IMR-90 (cell line): ENCODE measurements around the gene FBP1. TPM values are rescaled to one million over a fixed set of nuclear protein-coding genes. Genes with fewer than 3 reads are reported as not detected.

ENCODE experiments used
- ATAC-seq: fragments of 200-7000 bp; cut with Tn5 transposase; 2 replicates; pipeline ENCODE4 v1.9.1; 2020; ENCODE audit warnings: low read depth, mild to moderate bottlenecking, moderate library complexity
- BruUV-seq: library from RNA; stranded (reverse); fragments of 400-500 nt; replicated peaks from 2 replicates; lab custom pipeline; 2021; lab: Mats Ljungman, UMichigan
- CTCF ChIA-PET: fragments of 300-600 bp; formaldehyde crosslinking; extraction: SDS; loops from one replicate; lab custom pipeline; 2021; ENCODE audit warnings: antibody characterized with exemption; lab: Yijun Ruan, JAX
- POLR2A ChIA-PET: fragments of 300-600 bp; sonication (Branson Sonifier 250); formaldehyde crosslinking; loops from one replicate; lab custom pipeline; 2022; ENCODE audit warnings: antibody characterized with exemption; ENCODE audit not compliant: unreplicated experiment; lab: Charles Lee
- DNase-seq: peaks from one replicate; pipeline ENCODE4 v3.0.0; 2013
- H2AFZ ChIP-seq: replicated peaks from 2 replicates; pipeline ENCODE3; 2013; ENCODE audit warnings: low read length, mild to moderate bottlenecking; ENCODE audit not compliant: poor library complexity
- H2AK5ac ChIP-seq: 2 replicates; pipeline ENCODE4 v1.6.1; 2013; ENCODE audit warnings: low read depth, low read length, inconsistent platforms
- H2AK9ac ChIP-seq: replicated peaks from 2 replicates; pipeline ENCODE3; 2013; ENCODE audit warnings: mild to moderate bottlenecking, low read depth, low read length, moderate library complexity; ENCODE audit not compliant: poor library complexity
- H2BK120ac ChIP-seq: 2 replicates; pipeline ENCODE4 v1.6.1; 2013; ENCODE audit warnings: low read depth, low read length, inconsistent platforms
- H2BK15ac ChIP-seq: 3 replicates; pipeline ENCODE4 v1.6.1; 2013; ENCODE audit warnings: low read depth, low read length, inconsistent platforms
- H2BK20ac ChIP-seq: 2 replicates; pipeline ENCODE4 v1.6.1; 2013; ENCODE audit warnings: low read depth, mild to moderate bottlenecking, inconsistent platforms, low read length, moderate library complexity
- H2BK5ac ChIP-seq: 2 replicates; pipeline ENCODE4 v1.6.1; 2013; ENCODE audit warnings: mild to moderate bottlenecking, low read depth, low read length, inconsistent platforms; ENCODE audit not compliant: poor library complexity, severe bottlenecking
- H3K14ac ChIP-seq: replicated peaks from 2 replicates; pipeline ENCODE4 v1.6.1; 2013; ENCODE audit warnings: low read depth, low read length, inconsistent platforms
- H3K18ac ChIP-seq: 2 replicates; pipeline ENCODE4 v1.6.1; 2013; ENCODE audit warnings: low read depth, low read length, control low read depth
- H3K23ac ChIP-seq: 2 replicates; pipeline ENCODE4 v1.6.1; 2013; ENCODE audit warnings: low read depth, low read length, inconsistent platforms
- H3K27ac ChIP-seq: 2 replicates; pipeline ENCODE4 v1.5.1; 2013; ENCODE audit warnings: mild to moderate bottlenecking, control low read depth, low read length; ENCODE audit not compliant: insufficient read depth
- H3K27me3 ChIP-seq: 2 replicates; pipeline ENCODE4 v1.6.1; 2013; ENCODE audit warnings: low read length; ENCODE audit not compliant: control insufficient read depth, insufficient read depth
- H3K36me3 ChIP-seq: 2 replicates; pipeline ENCODE4 v1.6.1; 2013; ENCODE audit warnings: low read length, mixed read lengths; ENCODE audit not compliant: control insufficient read depth, insufficient read depth
- H3K4ac ChIP-seq: 2 replicates; pipeline ENCODE4 v1.6.1; 2013; ENCODE audit warnings: low read depth, low read length, inconsistent platforms
- H3K4me1 ChIP-seq: 2 replicates; pipeline ENCODE4 v1.6.1; 2013; ENCODE audit warnings: low read length, mixed read lengths; ENCODE audit not compliant: control insufficient read depth, insufficient read depth
- H3K4me2 ChIP-seq: 2 replicates; pipeline ENCODE4 v1.6.1; 2013; ENCODE audit warnings: low read depth, mild to moderate bottlenecking, control low read depth, low read length, moderate library complexity
- H3K4me3 ChIP-seq: 2 replicates; pipeline ENCODE4 v1.5.1; 2013; ENCODE audit warnings: low read depth, mild to moderate bottlenecking, control low read depth, low read length, moderate library complexity; ENCODE audit not compliant: insufficient read depth
- H3K56ac ChIP-seq: 2 replicates; pipeline ENCODE4 v1.6.1; 2013; ENCODE audit warnings: low read length, inconsistent platforms; ENCODE audit not compliant: insufficient read depth; ENCODE audit errors: extremely low read depth
- H3K79me1 ChIP-seq, 2 experiments: 2 replicates each; pipeline ENCODE4 v1.6.1; 2013; ENCODE audit warnings: low read length in 2 of 2, inconsistent platforms in 1 of 2, low read depth in 1 of 2
- H3K9ac ChIP-seq: 2 replicates; pipeline ENCODE4 v1.6.1; 2013; ENCODE audit warnings: low read depth, low read length, control low read depth
- H3K9me1 ChIP-seq: 2 replicates; pipeline ENCODE4 v1.6.1; 2013; ENCODE audit warnings: low read length, inconsistent platforms; ENCODE audit not compliant: insufficient read depth
- H3K9me3 ChIP-seq: 2 replicates; pipeline ENCODE4 v1.6.1; 2013; ENCODE audit warnings: low read length; ENCODE audit not compliant: control insufficient read depth, insufficient read depth
- H4K20me1 ChIP-seq: 2 replicates; pipeline ENCODE4 v1.6.1; 2013; ENCODE audit warnings: low read length, inconsistent platforms; ENCODE audit not compliant: insufficient read depth
- H4K5ac ChIP-seq: 2 replicates; pipeline ENCODE4 v1.6.1; 2013; ENCODE audit warnings: mild to moderate bottlenecking, low read depth, low read length, control low read depth
- H4K8ac ChIP-seq, 2 experiments: 2 replicates each; pipeline ENCODE4 v1.6.1; 2013; ENCODE audit warnings: low read depth in 2 of 2, low read length in 2 of 2, control low read depth in 1 of 2, inconsistent platforms in 1 of 2
- H4K91ac ChIP-seq: 2 replicates; pipeline ENCODE4 v1.6.1; 2013; ENCODE audit warnings: low read depth, low read length, inconsistent platforms; ENCODE audit not compliant: insufficient read depth
- BHLHE40 ChIP-seq: fragments of 150-350 bp; IDR thresholded peaks from 2 replicates; pipeline ENCODE4 v1.6.1; 2016; ENCODE audit warnings: mild to moderate bottlenecking, low read depth, low read length
- CEBPB ChIP-seq: IDR thresholded peaks from 2 replicates; pipeline ENCODE4 v1.6.1; 2012; ENCODE audit warnings: low read depth, low read length, improper control_type of control experiment
- CHD1 ChIP-seq: IDR thresholded peaks from 2 replicates; pipeline ENCODE4 v1.6.1; 2012; ENCODE audit warnings: low read depth, low read length, improper control_type of control experiment
- CTCF ChIP-seq: conservative IDR thresholded peaks from 2 replicates; pipeline ENCODE4 v1.5.1; 2012; ENCODE audit warnings: mild to moderate bottlenecking, low read depth, low read length, improper control_type of control experiment
- FOS ChIP-seq: fragments of 150-350 bp; IDR thresholded peaks from 2 replicates; pipeline ENCODE4 v1.6.1; 2016; ENCODE audit warnings: low read depth, low read length
- MAFK ChIP-seq: IDR thresholded peaks from 2 replicates; pipeline ENCODE4 v1.6.1; 2012; ENCODE audit warnings: low read depth, low read length, improper control_type of control experiment
- MAZ ChIP-seq: IDR thresholded peaks from 2 replicates; pipeline ENCODE4 v1.6.1; 2012; ENCODE audit warnings: low read depth, mild to moderate bottlenecking, low read length, improper control_type of control experiment, moderate library complexity, borderline replicate concordance
- MXI1 ChIP-seq: IDR thresholded peaks from 2 replicates; pipeline ENCODE4 v1.6.1; 2012; ENCODE audit warnings: low read depth, mild to moderate bottlenecking, low read length, moderate library complexity, borderline replicate concordance
- NFE2L2 ChIP-seq: fragments of 150-350 bp; IDR thresholded peaks from 2 replicates; pipeline ENCODE4 v1.6.1; 2016; ENCODE audit warnings: low read depth, mild to moderate bottlenecking, low read length
- POLR2A ChIP-seq: IDR thresholded peaks from 2 replicates; pipeline ENCODE4 v1.6.1; 2012; ENCODE audit warnings: mild to moderate bottlenecking, low read depth, low read length
- RAD21 ChIP-seq: IDR thresholded peaks from 2 replicates; pipeline ENCODE4 v1.6.1; 2012; ENCODE audit warnings: low read length, improper control_type of control experiment
- RCOR1 ChIP-seq: IDR thresholded peaks from 2 replicates; pipeline ENCODE4 v1.6.1; 2012; ENCODE audit warnings: mild to moderate bottlenecking, low read length, improper control_type of control experiment; ENCODE audit not compliant: insufficient replicate concordance
- RFX5 ChIP-seq: IDR thresholded peaks from 2 replicates; pipeline ENCODE4 v1.8.0; 2012; ENCODE audit warnings: low read depth, mild to moderate bottlenecking, low read length, moderate library complexity
- SMC3 ChIP-seq: fragments of 150-350 bp; IDR thresholded peaks from 2 replicates; pipeline ENCODE4 v1.6.1; 2016; ENCODE audit warnings: low read depth, mild to moderate bottlenecking, antibody characterized with exemption, low read length, moderate library complexity
- USF2 ChIP-seq: fragments of 150-350 bp; IDR thresholded peaks from 2 replicates; pipeline ENCODE4 v1.6.1; 2017; ENCODE audit warnings: mild to moderate bottlenecking, antibody characterized with exemption, low read length, low read depth
- WGBS, 2 experiments: methylation state at CpG; one replicate each; pipeline versions ENCODE4 v1.1.5 to v1.1.7; 2013; ENCODE audit warnings: missing lambda C conversion rate in 2 of 2; ENCODE audit not compliant: insufficient read length in 1 of 2; ENCODE audit errors: extremely low coverage in 2 of 2; 5-methylcytosine and 5-hydroxymethylcytosine counted together
- dilution Hi-C: fragments of 300-500 bp; cut with HindIII; formaldehyde crosslinking; loops from one replicate; pipeline ENCODE4 v1.14.3; 2018; ENCODE audit warnings: low sequenced_read_pairs; ENCODE audit not compliant: unreplicated experiment
- in situ Hi-C: fragments of 300-500 bp; cut with MboI; formaldehyde crosslinking; loops from 3 replicates; pipeline ENCODE4 v1.14.3; 2019; ENCODE audit warnings: low sequenced_read_pairs, inconsistent platforms, mixed read lengths
- intact Hi-C: fragments of 100-400 bp; cut with micrococcal nuclease; formaldehyde crosslinking; loops from 2 replicates; pipeline ENCODE4 v1.10.0; 2022
- polyA plus RNA-seq, 3 experiments: library from polyadenylated mRNA; depleted of rRNA; stranded (reverse); fragments of >200 nt; gene quantifications; 2 replicates each; pipeline ENCODE4 v1.2.3, GENCODE V29; 2012; ENCODE audit warnings: low replicate concordance in 1 of 3
- total RNA-seq: library from RNA; depleted of rRNA; stranded (reverse); fragments of >200 nt; gene quantifications from 2 replicates; pipeline ENCODE4 v1.2.3, GENCODE V29; 2012

Gene FBP1
- total and polyA plus RNA-seq, 2 of the 4 experiments (the other 2 are of a cell fraction): not detected

- Histone ChIP-seq H2BK20ac (no peak overlapping the region), H2AFZ (no peak overlapping the region), H4K91ac (no peak overlapping the region), H3K9me1 (no peaks in the 10 kb centered on the region), H3K27ac (no peak overlapping the region), H3K18ac (no peak overlapping the region), H3K4me3 (no peak overlapping the region), H3K56ac (no peak overlapping the region), H4K8ac (no peak overlapping the region), H2BK120ac (no peak overlapping the region), H3K4ac (no peak overlapping the region), H3K23ac (no peak overlapping the region), H2BK15ac (no peak overlapping the region), H3K9me3 (no peaks in the 10 kb centered on the region), H4K5ac (no peak overlapping the region), H3K14ac (no peak overlapping the region), H2AK5ac (no peak overlapping the region), H3K9ac (no peak overlapping the region), H4K20me1 (no peaks in the 10 kb centered on the region), H3K4me2 (no peak overlapping the region), H3K27me3 (peaks cover 2% of the 10 kb centered on the region), H2BK5ac (no peak overlapping the region), H3K4me1 (no peaks in the 10 kb centered on the region), H3K36me3 (no peaks in the 10 kb centered on the region), H3K79me1 (no peaks in the 10 kb centered on the region), H2AK9ac (no peak overlapping the region)
- POLR2A ChIA-PET: no interaction called here
- no CpG with 5 or more reads among the region's 2 CpGs for WGBS, 2 experiments
- intact Hi-C loops (no loop called here), in situ Hi-C loops (no loop called here), dilution Hi-C loops (no loop called here)
- BruUV-seq: no TSS peak
- ATAC-seq: no peak
- CTCF ChIA-PET: no interaction called here
- DNase-seq: no peak
- no peak for TF ChIP-seq NFE2L2
- no peak for TF ChIP-seq FOS
- no peak for TF ChIP-seq MAZ
- no peak for TF ChIP-seq RCOR1
- no peak for TF ChIP-seq CEBPB
- TF ChIP-seq CHD1: no peak
- no peak for TF ChIP-seq BHLHE40
- no peak for TF ChIP-seq CTCF
- TF ChIP-seq SMC3: no peak
- TF ChIP-seq USF2: no peak
- no peak for TF ChIP-seq RAD21
- no peak for TF ChIP-seq RFX5
- no peak for TF ChIP-seq MXI1
- TF ChIP-seq MAFK: no peak
- no peak for TF ChIP-seq POLR2A
Observed at GRCh38 chr9:94576131-94576530, 63.2 kb downstream of the FBP1 start.
